K562 (cell line): ENCODE data around the gene RIT1. TPM values are rescaled to one million over a fixed set of nuclear protein-coding genes. Genes with fewer than 3 reads are reported as not detected.

Source experiments
- BACH1 ChIP-seq: fragments of 200-800 bp; sonication (Bioruptor generic); IDR thresholded peaks from 2 replicates; pipeline ENCODE4 v1.6.1; 2016; ENCODE audit warnings: missing genetic modification characterization, missing compliant biosample characterization
- CEBPB ChIP-seq: fragments of 450-650 bp; IDR thresholded peaks from 2 replicates; pipeline ENCODE4 v1.6.1; 2016; ENCODE audit warnings: missing genetic modification characterization, missing compliant biosample characterization
- DACH1 ChIP-seq: fragments of 450-650 bp; IDR thresholded peaks from 2 replicates; pipeline ENCODE4 v1.6.1; 2018; ENCODE audit not compliant: partially characterized antibody
- DDX20 ChIP-seq: fragments of 450-650 bp; IDR thresholded peaks from 2 replicates; pipeline ENCODE4 v1.6.1; 2016; ENCODE audit warnings: missing genetic modification characterization, low read depth, mild to moderate bottlenecking, missing compliant biosample characterization, moderate library complexity
- E2F3 ChIP-seq: fragments of 250-450 bp; sonication (Bioruptor Pico); IDR thresholded peaks from 2 replicates; pipeline ENCODE4 v1.4.0; 2020; ENCODE audit warnings: mild to moderate bottlenecking
- ESRRA ChIP-seq: fragments of 450-650 bp; IDR thresholded peaks from 2 replicates; pipeline ENCODE4 v1.6.1; 2014; ENCODE audit warnings: low read depth, mild to moderate bottlenecking, moderate library complexity, borderline replicate concordance
- HBP1 ChIP-seq: fragments of 450-650 bp; formaldehyde crosslinking; IDR thresholded peaks from 2 replicates; pipeline ENCODE4 v1.4.0; 2022; ENCODE audit warnings: missing genetic modification characterization
- KAT7 ChIP-seq: sonication (generic); formaldehyde crosslinking; IDR thresholded peaks from 2 replicates; pipeline ENCODE4 v1.8.0; 2022; ENCODE audit warnings: missing genetic modification reagents, mild to moderate bottlenecking, borderline replicate concordance
- MTA2 ChIP-seq: fragments of 450-650 bp; IDR thresholded peaks from 2 replicates; pipeline ENCODE4 v1.6.1; 2016; ENCODE audit warnings: low read depth
- NCOR1 ChIP-seq: fragments of 450-650 bp; IDR thresholded peaks from 2 replicates; pipeline ENCODE4 v1.6.1; 2016; ENCODE audit warnings: mild to moderate bottlenecking, moderate library complexity
- NONO ChIP-seq, 2 experiments: fragments of 200-400 bp in 1 of 2; fragments of 450-650 bp in 1 of 2; formaldehyde crosslinking in 1 of 2; IDR thresholded peaks; 2 replicates each; pipeline ENCODE4 v1.6.1; 2017; ENCODE audit warnings: low read depth in 2 of 2, mild to moderate bottlenecking in 2 of 2, moderate library complexity in 2 of 2, low read length in 1 of 2
- NR2C1 ChIP-seq, 2 experiments: fragments of 450-650 bp; IDR thresholded peaks; 2 replicates each; pipeline ENCODE4 v1.6.1; 2017; ENCODE audit warnings: mild to moderate bottlenecking in 2 of 2, antibody characterized with exemption in 1 of 2, inconsistent platforms in 1 of 2, missing compliant biosample characterization in 1 of 2, missing genetic modification characterization in 1 of 2
- NR2C2 ChIP-seq, 2 experiments: fragments of 200-800 bp in 1 of 2; sonication (Bioruptor generic) in 1 of 2; sonication (generic) in 1 of 2; formaldehyde crosslinking in 1 of 2; IDR thresholded peaks; 2 replicates each; pipeline versions ENCODE4 v1.6.1 to v1.8.0; 2016 to 2022; ENCODE audit warnings: mild to moderate bottlenecking in 1 of 2, missing compliant biosample characterization in 1 of 2, missing genetic modification characterization in 1 of 2, missing genetic modification reagents in 1 of 2
- ZFPM2 ChIP-seq: fragments of 250-450 bp; sonication (Bioruptor Pico); IDR thresholded peaks from 2 replicates; pipeline ENCODE4 v1.5.1; 2022; ENCODE audit warnings: mild to moderate bottlenecking
- ZNF589 ChIP-seq: fragments of 200-800 bp; sonication (Bioruptor generic); IDR thresholded peaks from 2 replicates; pipeline ENCODE4 v1.6.1; 2016; ENCODE audit warnings: low read depth, missing genetic modification characterization, missing compliant biosample characterization
- polyA plus RNA-seq, 8 experiments: library from polyadenylated mRNA; depleted of rRNA in 4 of 8; stranded (reverse) in 5 of 8; unstranded in 3 of 8; fragments of >200 nt; fragmentation: Nextera tagmentation in 2 of 8; fragmentation: Illumina TruSeq in 1 of 8; extraction: Ambion mirVana in 2 of 8; extraction: Trizol in 1 of 8; gene quantifications; 2 replicates each; pipeline versions ENCODE4 v1.2.1 to v1.2.3, GENCODE V29; 2011 to 2014; ENCODE audit warnings: inconsistent platforms in 1 of 8, missing spikeins in 1 of 8
- total RNA-seq, 7 experiments: library from RNA; depleted of rRNA in 6 of 7; stranded (reverse); fragments of >200 nt in 6 of 7; fragmentation: Illumina TruSeq in 2 of 7; extraction: Trizol in 2 of 7; gene quantifications; 2 replicates each; pipeline versions ENCODE4 v1.2.1 to v1.2.3, GENCODE V29; 2011 to 2021; ENCODE audit warnings: low replicate concordance in 1 of 7
- TF ChIP-seq, protein P1 (sequence below): fragments of 250-450 bp; sonication (Bioruptor Pico); IDR thresholded peaks from 2 replicates; pipeline ENCODE4 v1.5.0; 2022; ENCODE audit warnings: mild to moderate bottlenecking
- TF ChIP-seq, protein P2 (sequence below): sonication (generic); formaldehyde crosslinking; IDR thresholded peaks from 2 replicates; pipeline ENCODE4 v1.9.0; 2022; ENCODE audit warnings: mild to moderate bottlenecking, missing genetic modification reagents
- TF ChIP-seq, protein P3 (sequence below): fragments of 250-450 bp; sonication (Bioruptor Pico); IDR thresholded peaks from 2 replicates; pipeline ENCODE4 v1.9.0; 2021; ENCODE audit warnings: mild to moderate bottlenecking, inconsistent platforms
- TF ChIP-seq, protein P4 (sequence below): fragments of 250-450 bp; sonication (Bioruptor Pico); IDR thresholded peaks from 2 replicates; pipeline ENCODE4 v1.8.0; 2021; ENCODE audit warnings: moderate library complexity, mild to moderate bottlenecking, inconsistent platforms
- TF ChIP-seq, protein P5 (sequence below): fragments of 250-450 bp; sonication (Bioruptor Pico); IDR thresholded peaks from 2 replicates; pipeline ENCODE4 v1.9.0; 2021; ENCODE audit warnings: mild to moderate bottlenecking

Gene RIT1
- total and polyA plus RNA-seq, 9 of the 15 experiments (the other 6 are each of a cell fraction or from before 2014, with no cell fraction given): 13.5 to 57.6 (median 22.9) TPM

- TF ChIP-seq HBP1 (no peak), ZNF589 (no peak), ESRRA (no peak), NR2C2 (CRISPR knock-in tag; IDR thresholded peaks at IDR 0.05) (no peak), NR2C2 (tag; IDR thresholded peaks at IDR 0.05) (0 out of 2 replicates have a peak, but pooled peaks have one; percentile 29), KAT7 (CRISPR knock-in tag) (no peak), NONO (IDR thresholded peaks at IDR 0.05; ENCODE audit: low read depth in 2 of 2, low read length in 1 of 2) (no peak), NCOR1 (no peak), ZFPM2 (CRISPR knock-in tag) (no peak), MTA2 (no peak), DDX20 (tag) (no peak), BACH1 (tag) (no peak; the same call in 1 of the 2 replicates), DACH1 (no peak), NR2C1 (IDR thresholded peaks at IDR 0.05) (no peak), NR2C1 (tag; IDR thresholded peaks at IDR 0.05) (no peak), CEBPB (tag) (peak; percentile 45; the same call in 1 of the 2 replicates), E2F3 (no peak)
- TF ChIP-seq, protein P1, sequence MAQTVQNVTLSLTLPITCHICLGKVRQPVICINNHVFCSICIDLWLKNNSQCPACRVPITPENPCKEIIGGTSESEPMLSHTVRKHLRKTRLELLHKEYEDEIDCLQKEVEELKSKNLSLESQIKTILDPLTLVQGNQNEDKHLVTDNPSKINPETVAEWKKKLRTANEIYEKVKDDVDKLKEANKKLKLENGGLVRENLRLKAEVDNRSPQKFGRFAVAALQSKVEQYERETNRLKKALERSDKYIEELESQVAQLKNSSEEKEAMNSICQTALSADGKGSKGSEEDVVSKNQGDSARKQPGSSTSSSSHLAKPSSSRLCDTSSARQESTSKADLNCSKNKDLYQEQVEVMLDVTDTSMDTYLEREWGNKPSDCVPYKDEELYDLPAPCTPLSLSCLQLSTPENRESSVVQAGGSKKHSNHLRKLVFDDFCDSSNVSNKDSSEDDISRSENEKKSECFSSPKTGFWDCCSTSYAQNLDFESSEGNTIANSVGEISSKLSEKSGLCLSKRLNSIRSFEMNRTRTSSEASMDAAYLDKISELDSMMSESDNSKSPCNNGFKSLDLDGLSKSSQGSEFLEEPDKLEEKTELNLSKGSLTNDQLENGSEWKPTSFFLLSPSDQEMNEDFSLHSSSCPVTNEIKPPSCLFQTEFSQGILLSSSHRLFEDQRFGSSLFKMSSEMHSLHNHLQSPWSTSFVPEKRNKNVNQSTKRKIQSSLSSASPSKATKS (CRISPR knock-in tag): no peak
- TF ChIP-seq, protein P2, sequence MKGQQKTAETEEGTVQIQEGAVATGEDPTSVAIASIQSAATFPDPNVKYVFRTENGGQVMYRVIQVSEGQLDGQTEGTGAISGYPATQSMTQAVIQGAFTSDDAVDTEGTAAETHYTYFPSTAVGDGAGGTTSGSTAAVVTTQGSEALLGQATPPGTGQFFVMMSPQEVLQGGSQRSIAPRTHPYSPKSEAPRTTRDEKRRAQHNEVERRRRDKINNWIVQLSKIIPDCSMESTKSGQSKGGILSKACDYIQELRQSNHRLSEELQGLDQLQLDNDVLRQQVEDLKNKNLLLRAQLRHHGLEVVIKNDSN: no peak
- TF ChIP-seq, protein P3, sequence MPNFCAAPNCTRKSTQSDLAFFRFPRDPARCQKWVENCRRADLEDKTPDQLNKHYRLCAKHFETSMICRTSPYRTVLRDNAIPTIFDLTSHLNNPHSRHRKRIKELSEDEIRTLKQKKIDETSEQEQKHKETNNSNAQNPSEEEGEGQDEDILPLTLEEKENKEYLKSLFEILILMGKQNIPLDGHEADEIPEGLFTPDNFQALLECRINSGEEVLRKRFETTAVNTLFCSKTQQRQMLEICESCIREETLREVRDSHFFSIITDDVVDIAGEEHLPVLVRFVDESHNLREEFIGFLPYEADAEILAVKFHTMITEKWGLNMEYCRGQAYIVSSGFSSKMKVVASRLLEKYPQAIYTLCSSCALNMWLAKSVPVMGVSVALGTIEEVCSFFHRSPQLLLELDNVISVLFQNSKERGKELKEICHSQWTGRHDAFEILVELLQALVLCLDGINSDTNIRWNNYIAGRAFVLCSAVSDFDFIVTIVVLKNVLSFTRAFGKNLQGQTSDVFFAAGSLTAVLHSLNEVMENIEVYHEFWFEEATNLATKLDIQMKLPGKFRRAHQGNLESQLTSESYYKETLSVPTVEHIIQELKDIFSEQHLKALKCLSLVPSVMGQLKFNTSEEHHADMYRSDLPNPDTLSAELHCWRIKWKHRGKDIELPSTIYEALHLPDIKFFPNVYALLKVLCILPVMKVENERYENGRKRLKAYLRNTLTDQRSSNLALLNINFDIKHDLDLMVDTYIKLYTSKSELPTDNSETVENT (CRISPR knock-in tag): no peak
- TF ChIP-seq, protein P4, sequence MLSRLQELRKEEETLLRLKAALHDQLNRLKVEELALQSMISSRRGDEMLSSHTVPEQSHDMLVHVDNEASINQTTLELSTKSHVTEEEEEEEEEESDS: no peak
- TF ChIP-seq, protein P5, sequence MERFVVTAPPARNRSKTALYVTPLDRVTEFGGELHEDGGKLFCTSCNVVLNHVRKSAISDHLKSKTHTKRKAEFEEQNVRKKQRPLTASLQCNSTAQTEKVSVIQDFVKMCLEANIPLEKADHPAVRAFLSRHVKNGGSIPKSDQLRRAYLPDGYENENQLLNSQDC (CRISPR knock-in tag): no peak
Observed at GRCh38 chr1:155940993-155941844, 30.1 kb upstream of the RIT1 start, which contains the start of gene RXFP4 (continued).
